IMR-90 (cell line): ENCODE data around the gene LRFN2. TPM values are rescaled to one million over a fixed set of nuclear protein-coding genes. Genes with fewer than 3 reads are reported as not detected.

Source experiments
- ATAC-seq: fragments of 200-7000 bp; cut with Tn5 transposase; 2 replicates; pipeline ENCODE4 v1.9.1; 2020; ENCODE audit warnings: low read depth, mild to moderate bottlenecking, moderate library complexity
- BruUV-seq: library from RNA; stranded (reverse); fragments of 400-500 nt; replicated peaks from 2 replicates; lab custom pipeline; 2021; lab: Mats Ljungman, UMichigan
- CTCF ChIA-PET: fragments of 300-600 bp; formaldehyde crosslinking; extraction: SDS; loops from one replicate; lab custom pipeline; 2021; ENCODE audit warnings: antibody characterized with exemption; lab: Yijun Ruan, JAX
- POLR2A ChIA-PET: fragments of 300-600 bp; sonication (Branson Sonifier 250); formaldehyde crosslinking; loops from one replicate; lab custom pipeline; 2022; ENCODE audit warnings: antibody characterized with exemption; ENCODE audit not compliant: unreplicated experiment; lab: Charles Lee
- DNase-seq: peaks from one replicate; pipeline ENCODE4 v3.0.0; 2013
- H2AFZ ChIP-seq: replicated peaks from 2 replicates; pipeline ENCODE3; 2013; ENCODE audit warnings: low read length, mild to moderate bottlenecking; ENCODE audit not compliant: poor library complexity
- H2AK5ac ChIP-seq: 2 replicates; pipeline ENCODE4 v1.6.1; 2013; ENCODE audit warnings: low read depth, low read length, inconsistent platforms
- H2AK9ac ChIP-seq: replicated peaks from 2 replicates; pipeline ENCODE3; 2013; ENCODE audit warnings: mild to moderate bottlenecking, low read depth, low read length, moderate library complexity; ENCODE audit not compliant: poor library complexity
- H2BK120ac ChIP-seq: 2 replicates; pipeline ENCODE4 v1.6.1; 2013; ENCODE audit warnings: low read depth, low read length, inconsistent platforms
- H2BK15ac ChIP-seq: 3 replicates; pipeline ENCODE4 v1.6.1; 2013; ENCODE audit warnings: low read depth, low read length, inconsistent platforms
- H2BK20ac ChIP-seq: 2 replicates; pipeline ENCODE4 v1.6.1; 2013; ENCODE audit warnings: low read depth, mild to moderate bottlenecking, inconsistent platforms, low read length, moderate library complexity
- H2BK5ac ChIP-seq: 2 replicates; pipeline ENCODE4 v1.6.1; 2013; ENCODE audit warnings: mild to moderate bottlenecking, low read depth, low read length, inconsistent platforms; ENCODE audit not compliant: poor library complexity, severe bottlenecking
- H3K14ac ChIP-seq: replicated peaks from 2 replicates; pipeline ENCODE4 v1.6.1; 2013; ENCODE audit warnings: low read depth, low read length, inconsistent platforms
- H3K18ac ChIP-seq: 2 replicates; pipeline ENCODE4 v1.6.1; 2013; ENCODE audit warnings: low read depth, low read length, control low read depth
- H3K23ac ChIP-seq: 2 replicates; pipeline ENCODE4 v1.6.1; 2013; ENCODE audit warnings: low read depth, low read length, inconsistent platforms
- H3K27ac ChIP-seq: 2 replicates; pipeline ENCODE4 v1.5.1; 2013; ENCODE audit warnings: mild to moderate bottlenecking, control low read depth, low read length; ENCODE audit not compliant: insufficient read depth
- H3K27me3 ChIP-seq: 2 replicates; pipeline ENCODE4 v1.6.1; 2013; ENCODE audit warnings: low read length; ENCODE audit not compliant: control insufficient read depth, insufficient read depth
- H3K36me3 ChIP-seq: 2 replicates; pipeline ENCODE4 v1.6.1; 2013; ENCODE audit warnings: low read length, mixed read lengths; ENCODE audit not compliant: control insufficient read depth, insufficient read depth
- H3K4ac ChIP-seq: 2 replicates; pipeline ENCODE4 v1.6.1; 2013; ENCODE audit warnings: low read depth, low read length, inconsistent platforms
- H3K4me1 ChIP-seq: 2 replicates; pipeline ENCODE4 v1.6.1; 2013; ENCODE audit warnings: low read length, mixed read lengths; ENCODE audit not compliant: control insufficient read depth, insufficient read depth
- H3K4me2 ChIP-seq: 2 replicates; pipeline ENCODE4 v1.6.1; 2013; ENCODE audit warnings: low read depth, mild to moderate bottlenecking, control low read depth, low read length, moderate library complexity
- H3K4me3 ChIP-seq: 2 replicates; pipeline ENCODE4 v1.5.1; 2013; ENCODE audit warnings: low read depth, mild to moderate bottlenecking, control low read depth, low read length, moderate library complexity; ENCODE audit not compliant: insufficient read depth
- H3K56ac ChIP-seq: 2 replicates; pipeline ENCODE4 v1.6.1; 2013; ENCODE audit warnings: low read length, inconsistent platforms; ENCODE audit not compliant: insufficient read depth; ENCODE audit errors: extremely low read depth
- H3K79me1 ChIP-seq, 2 experiments: 2 replicates each; pipeline ENCODE4 v1.6.1; 2013; ENCODE audit warnings: low read length in 2 of 2, inconsistent platforms in 1 of 2, low read depth in 1 of 2
- H3K9ac ChIP-seq: 2 replicates; pipeline ENCODE4 v1.6.1; 2013; ENCODE audit warnings: low read depth, low read length, control low read depth
- H3K9me1 ChIP-seq: 2 replicates; pipeline ENCODE4 v1.6.1; 2013; ENCODE audit warnings: low read length, inconsistent platforms; ENCODE audit not compliant: insufficient read depth
- H3K9me3 ChIP-seq: 2 replicates; pipeline ENCODE4 v1.6.1; 2013; ENCODE audit warnings: low read length; ENCODE audit not compliant: control insufficient read depth, insufficient read depth
- H4K20me1 ChIP-seq: 2 replicates; pipeline ENCODE4 v1.6.1; 2013; ENCODE audit warnings: low read length, inconsistent platforms; ENCODE audit not compliant: insufficient read depth
- H4K5ac ChIP-seq: 2 replicates; pipeline ENCODE4 v1.6.1; 2013; ENCODE audit warnings: mild to moderate bottlenecking, low read depth, low read length, control low read depth
- H4K8ac ChIP-seq, 2 experiments: 2 replicates each; pipeline ENCODE4 v1.6.1; 2013; ENCODE audit warnings: low read depth in 2 of 2, low read length in 2 of 2, control low read depth in 1 of 2, inconsistent platforms in 1 of 2
- H4K91ac ChIP-seq: 2 replicates; pipeline ENCODE4 v1.6.1; 2013; ENCODE audit warnings: low read depth, low read length, inconsistent platforms; ENCODE audit not compliant: insufficient read depth
- BHLHE40 ChIP-seq: fragments of 150-350 bp; IDR thresholded peaks from 2 replicates; pipeline ENCODE4 v1.6.1; 2016; ENCODE audit warnings: mild to moderate bottlenecking, low read depth, low read length
- CEBPB ChIP-seq: IDR thresholded peaks from 2 replicates; pipeline ENCODE4 v1.6.1; 2012; ENCODE audit warnings: low read depth, low read length, improper control_type of control experiment
- CHD1 ChIP-seq: IDR thresholded peaks from 2 replicates; pipeline ENCODE4 v1.6.1; 2012; ENCODE audit warnings: low read depth, low read length, improper control_type of control experiment
- FOS ChIP-seq: fragments of 150-350 bp; IDR thresholded peaks from 2 replicates; pipeline ENCODE4 v1.6.1; 2016; ENCODE audit warnings: low read depth, low read length
- MAFK ChIP-seq: IDR thresholded peaks from 2 replicates; pipeline ENCODE4 v1.6.1; 2012; ENCODE audit warnings: low read depth, low read length, improper control_type of control experiment
- MAZ ChIP-seq: IDR thresholded peaks from 2 replicates; pipeline ENCODE4 v1.6.1; 2012; ENCODE audit warnings: low read depth, mild to moderate bottlenecking, low read length, improper control_type of control experiment, moderate library complexity, borderline replicate concordance
- MXI1 ChIP-seq: IDR thresholded peaks from 2 replicates; pipeline ENCODE4 v1.6.1; 2012; ENCODE audit warnings: low read depth, mild to moderate bottlenecking, low read length, moderate library complexity, borderline replicate concordance
- NFE2L2 ChIP-seq: fragments of 150-350 bp; IDR thresholded peaks from 2 replicates; pipeline ENCODE4 v1.6.1; 2016; ENCODE audit warnings: low read depth, mild to moderate bottlenecking, low read length
- POLR2A ChIP-seq: IDR thresholded peaks from 2 replicates; pipeline ENCODE4 v1.6.1; 2012; ENCODE audit warnings: mild to moderate bottlenecking, low read depth, low read length
- RAD21 ChIP-seq: IDR thresholded peaks from 2 replicates; pipeline ENCODE4 v1.6.1; 2012; ENCODE audit warnings: low read length, improper control_type of control experiment
- RCOR1 ChIP-seq: IDR thresholded peaks from 2 replicates; pipeline ENCODE4 v1.6.1; 2012; ENCODE audit warnings: mild to moderate bottlenecking, low read length, improper control_type of control experiment; ENCODE audit not compliant: insufficient replicate concordance
- RFX5 ChIP-seq: IDR thresholded peaks from 2 replicates; pipeline ENCODE4 v1.8.0; 2012; ENCODE audit warnings: low read depth, mild to moderate bottlenecking, low read length, moderate library complexity
- SMC3 ChIP-seq: fragments of 150-350 bp; IDR thresholded peaks from 2 replicates; pipeline ENCODE4 v1.6.1; 2016; ENCODE audit warnings: low read depth, mild to moderate bottlenecking, antibody characterized with exemption, low read length, moderate library complexity
- WGBS, 2 experiments: methylation state at CpG; one replicate each; pipeline versions ENCODE4 v1.1.5 to v1.1.7; 2013; ENCODE audit warnings: missing lambda C conversion rate in 2 of 2; ENCODE audit not compliant: insufficient read length in 1 of 2; ENCODE audit errors: extremely low coverage in 2 of 2; 5-methylcytosine and 5-hydroxymethylcytosine counted together
- dilution Hi-C: fragments of 300-500 bp; cut with HindIII; formaldehyde crosslinking; loops from one replicate; pipeline ENCODE4 v1.14.3; 2018; ENCODE audit warnings: low sequenced_read_pairs; ENCODE audit not compliant: unreplicated experiment
- in situ Hi-C: fragments of 300-500 bp; cut with MboI; formaldehyde crosslinking; loops from 3 replicates; pipeline ENCODE4 v1.14.3; 2019; ENCODE audit warnings: low sequenced_read_pairs, inconsistent platforms, mixed read lengths
- intact Hi-C: fragments of 100-400 bp; cut with micrococcal nuclease; formaldehyde crosslinking; loops from 2 replicates; pipeline ENCODE4 v1.10.0; 2022
- polyA plus RNA-seq, 3 experiments: library from polyadenylated mRNA; depleted of rRNA; stranded (reverse); fragments of >200 nt; gene quantifications; 2 replicates each; pipeline ENCODE4 v1.2.3, GENCODE V29; 2012; ENCODE audit warnings: low replicate concordance in 1 of 3
- total RNA-seq: library from RNA; depleted of rRNA; stranded (reverse); fragments of >200 nt; gene quantifications from 2 replicates; pipeline ENCODE4 v1.2.3, GENCODE V29; 2012
- TF ChIP-seq, protein P1 (sequence below): fragments of 150-350 bp; IDR thresholded peaks from 2 replicates; pipeline ENCODE4 v1.6.1; 2017; ENCODE audit warnings: mild to moderate bottlenecking, antibody characterized with exemption, low read length, low read depth
- TF ChIP-seq, protein P2 (sequence below): conservative IDR thresholded peaks from 2 replicates; pipeline ENCODE4 v1.5.1; 2012; ENCODE audit warnings: mild to moderate bottlenecking, low read depth, low read length, improper control_type of control experiment
- TF ChIP-seq, protein P3 (sequence below): fragments of 150-350 bp; IDR thresholded peaks from 2 replicates; pipeline ENCODE4 v1.6.1; 2016; ENCODE audit warnings: low read depth, mild to moderate bottlenecking, low read length, moderate library complexity, borderline replicate concordance

LRFN2 gene
- total and polyA plus RNA-seq, 2 of the 4 experiments (the other 2 are of a cell fraction): not detected

DNA sequence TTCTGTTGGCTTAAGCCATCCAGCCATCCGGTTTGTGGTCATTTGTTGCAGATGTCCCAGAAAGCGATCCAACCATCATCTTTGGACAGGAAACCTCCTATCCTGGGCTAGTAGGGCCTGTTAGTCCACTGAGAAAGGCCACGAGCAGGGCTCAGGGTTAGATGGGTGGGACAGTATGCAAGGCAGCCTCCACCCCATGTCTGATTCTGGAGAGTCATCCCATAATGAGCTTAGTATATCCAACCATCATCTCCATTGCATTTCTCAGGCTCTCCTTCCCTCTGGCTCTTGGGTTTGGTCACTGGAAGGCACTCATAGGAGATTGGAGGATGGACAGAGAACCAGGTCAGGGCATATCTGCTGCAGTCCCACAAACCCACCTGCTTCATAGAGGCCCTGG is 117.8 kb downstream of the LRFN2 start:
- POLR2A ChIA-PET: no interaction called here
- Histone ChIP-seq H4K91ac (no peak overlapping the region), H2AFZ (no peak overlapping the region), H3K4me2 (no peak overlapping the region), H3K27me3 (no peaks in the 10 kb centered on the region), H3K14ac (no peak overlapping the region), H3K4me1 (no peaks in the 10 kb centered on the region), H3K23ac (no peak overlapping the region), H3K27ac (no peak overlapping the region), H2BK20ac (no peak overlapping the region), H2AK5ac (no peak overlapping the region), H3K36me3 (no peaks in the 10 kb centered on the region), H3K9ac (no peak overlapping the region), H4K5ac (no peak overlapping the region), H4K20me1 (no peaks in the 10 kb centered on the region), H4K8ac (no peak overlapping the region), H3K4me3 (no peak overlapping the region), H3K4ac (no peak overlapping the region), H2BK120ac (no peak overlapping the region), H2AK9ac (no peak overlapping the region), H2BK15ac (no peak overlapping the region), H3K56ac (no peak overlapping the region), H2BK5ac (no peak overlapping the region), H3K79me1 (no peaks in the 10 kb centered on the region), H3K9me1 (no peaks in the 10 kb centered on the region), H3K18ac (no peak overlapping the region), H3K9me3 (no peaks in the 10 kb centered on the region)
- DNase-seq (no peak), ATAC-seq (no peak)
- in situ Hi-C loops: no loop called here
- dilution Hi-C loops: no loop called here
- no peak for TF ChIP-seq SMC3
- no peak for TF ChIP-seq RCOR1
- no peak for TF ChIP-seq CHD1
- TF ChIP-seq BHLHE40: no peak
- TF ChIP-seq POLR2A: no peak
- TF ChIP-seq CEBPB: no peak
- TF ChIP-seq, protein P1, sequence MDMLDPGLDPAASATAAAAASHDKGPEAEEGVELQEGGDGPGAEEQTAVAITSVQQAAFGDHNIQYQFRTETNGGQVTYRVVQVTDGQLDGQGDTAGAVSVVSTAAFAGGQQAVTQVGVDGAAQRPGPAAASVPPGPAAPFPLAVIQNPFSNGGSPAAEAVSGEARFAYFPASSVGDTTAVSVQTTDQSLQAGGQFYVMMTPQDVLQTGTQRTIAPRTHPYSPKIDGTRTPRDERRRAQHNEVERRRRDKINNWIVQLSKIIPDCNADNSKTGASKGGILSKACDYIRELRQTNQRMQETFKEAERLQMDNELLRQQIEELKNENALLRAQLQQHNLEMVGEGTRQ: no peak
- no peak for TF ChIP-seq RAD21
- TF ChIP-seq MAFK: no peak
- TF ChIP-seq NFE2L2: no peak
- no peak for TF ChIP-seq RFX5
- TF ChIP-seq FOS: no peak
- TF ChIP-seq, protein P2, sequence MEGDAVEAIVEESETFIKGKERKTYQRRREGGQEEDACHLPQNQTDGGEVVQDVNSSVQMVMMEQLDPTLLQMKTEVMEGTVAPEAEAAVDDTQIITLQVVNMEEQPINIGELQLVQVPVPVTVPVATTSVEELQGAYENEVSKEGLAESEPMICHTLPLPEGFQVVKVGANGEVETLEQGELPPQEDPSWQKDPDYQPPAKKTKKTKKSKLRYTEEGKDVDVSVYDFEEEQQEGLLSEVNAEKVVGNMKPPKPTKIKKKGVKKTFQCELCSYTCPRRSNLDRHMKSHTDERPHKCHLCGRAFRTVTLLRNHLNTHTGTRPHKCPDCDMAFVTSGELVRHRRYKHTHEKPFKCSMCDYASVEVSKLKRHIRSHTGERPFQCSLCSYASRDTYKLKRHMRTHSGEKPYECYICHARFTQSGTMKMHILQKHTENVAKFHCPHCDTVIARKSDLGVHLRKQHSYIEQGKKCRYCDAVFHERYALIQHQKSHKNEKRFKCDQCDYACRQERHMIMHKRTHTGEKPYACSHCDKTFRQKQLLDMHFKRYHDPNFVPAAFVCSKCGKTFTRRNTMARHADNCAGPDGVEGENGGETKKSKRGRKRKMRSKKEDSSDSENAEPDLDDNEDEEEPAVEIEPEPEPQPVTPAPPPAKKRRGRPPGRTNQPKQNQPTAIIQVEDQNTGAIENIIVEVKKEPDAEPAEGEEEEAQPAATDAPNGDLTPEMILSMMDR: no peak
- TF ChIP-seq MXI1: no peak
- TF ChIP-seq, protein P3, sequence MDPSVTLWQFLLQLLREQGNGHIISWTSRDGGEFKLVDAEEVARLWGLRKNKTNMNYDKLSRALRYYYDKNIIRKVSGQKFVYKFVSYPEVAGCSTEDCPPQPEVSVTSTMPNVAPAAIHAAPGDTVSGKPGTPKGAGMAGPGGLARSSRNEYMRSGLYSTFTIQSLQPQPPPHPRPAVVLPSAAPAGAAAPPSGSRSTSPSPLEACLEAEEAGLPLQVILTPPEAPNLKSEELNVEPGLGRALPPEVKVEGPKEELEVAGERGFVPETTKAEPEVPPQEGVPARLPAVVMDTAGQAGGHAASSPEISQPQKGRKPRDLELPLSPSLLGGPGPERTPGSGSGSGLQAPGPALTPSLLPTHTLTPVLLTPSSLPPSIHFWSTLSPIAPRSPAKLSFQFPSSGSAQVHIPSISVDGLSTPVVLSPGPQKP: no peak
- no peak for TF ChIP-seq MAZ
- no CpG with 5 or more reads among the region's 3 CpGs for WGBS, 2 experiments
- intact Hi-C loops: no loop called here
- CTCF ChIA-PET: no interaction called here
- no TSS peak for BruUV-seq
